Spinal cord (tissue), 10 donors: ENCODE results near the gene ATP6V1A. TPM values are rescaled to one million over a fixed set of nuclear protein-coding genes. Genes with fewer than 3 reads are reported as not detected.
A peak's percentile ranks its signal among the peaks of the same experiment; 100 is the strongest.

Experiments used
- DNase-seq, 6 donors: peaks; one replicate each; pipeline versions ENCODE4 v3.0.0 to v3.0.0-alpha.2; 2013 to 2015; ENCODE audit warnings: low spot score in 6 of 6, low read depth in 4 of 6
- H3K27ac ChIP-seq: one replicate; pipeline ENCODE4 v1.5.1; 2013; ENCODE audit warnings: low read depth, low read length, control low read depth
- H3K27me3 ChIP-seq: one replicate; pipeline ENCODE4 v1.6.1; 2013; ENCODE audit warnings: low read length; ENCODE audit not compliant: control insufficient read depth, insufficient read depth
- H3K36me3 ChIP-seq: one replicate; pipeline ENCODE4 v1.6.1; 2013; ENCODE audit warnings: low read length; ENCODE audit not compliant: control insufficient read depth, insufficient read depth
- H3K4me1 ChIP-seq: one replicate; pipeline ENCODE4 v1.6.1; 2013; ENCODE audit warnings: low read length; ENCODE audit not compliant: control insufficient read depth, insufficient read depth
- H3K4me3 ChIP-seq: one replicate; pipeline ENCODE4 v1.5.1; 2013; ENCODE audit warnings: low read depth, low read length, control low read depth
- H3K9me3 ChIP-seq: one replicate; pipeline ENCODE4 v1.6.1; 2013; ENCODE audit warnings: low read length; ENCODE audit not compliant: control insufficient read depth, insufficient read depth
- WGBS: methylation state at CpG from one replicate; pipeline ENCODE4 v1.1.5; 2013; ENCODE audit warnings: missing lambda C conversion rate; ENCODE audit not compliant: insufficient coverage; 5-methylcytosine and 5-hydroxymethylcytosine counted together
- polyA plus RNA-seq, 2 donors: library from polyadenylated mRNA; unstranded; fragments of 120-200 nt; gene quantifications; one replicate each; pipeline ENCODE4 v1.2.1, GENCODE V29; 2013; ENCODE audit not compliant: insufficient read length in 2 of 2
- total RNA-seq, 2 donors: library from RNA; depleted of rRNA in 1 of 2; stranded (reverse); fragments of 120-200 nt in 1 of 2; fragments of >200 nt in 1 of 2; gene quantifications; one replicate each; pipeline versions ENCODE4 v1.2.3 to v1.2.4, GENCODE V29; 2013 to 2014
- donor health status: healthy.

Gene ATP6V1A
- total and polyA plus RNA-seq, 4 donors: 87.1 to 279 (median 119) TPM

DNA sequence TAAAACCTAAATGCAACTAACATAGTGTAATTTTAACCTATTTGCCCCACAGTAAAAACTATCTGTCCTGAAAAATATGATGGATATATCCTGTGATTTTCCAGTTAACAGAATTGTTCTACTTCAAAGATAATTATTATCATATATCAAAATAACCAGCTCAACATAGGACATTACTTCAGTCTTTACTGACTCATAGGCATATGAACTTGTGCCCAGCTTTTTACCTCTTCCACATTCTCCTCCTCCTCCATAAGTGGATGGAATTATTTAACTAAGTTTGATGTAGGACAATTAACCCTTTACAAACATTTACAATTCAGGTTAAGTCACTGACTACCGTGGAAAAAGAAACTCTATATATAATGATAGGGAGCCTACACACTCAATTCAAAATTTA lies 27.5 kb upstream of the ATP6V1A start:
- DNase-seq: no peak
- Histone ChIP-seq H3K4me3 (no peak overlapping the region), H3K27ac (no peak overlapping the region), H3K9me3 (no peaks in the 10 kb centered on the region), H3K36me3 (peaks cover 7% of the 10 kb centered on the region), H3K27me3 (no peaks in the 10 kb centered on the region), H3K4me1 (no peaks in the 10 kb centered on the region)
- WGBS: no CpG with 5 or more reads among the region's 1 CpG

DNA sequence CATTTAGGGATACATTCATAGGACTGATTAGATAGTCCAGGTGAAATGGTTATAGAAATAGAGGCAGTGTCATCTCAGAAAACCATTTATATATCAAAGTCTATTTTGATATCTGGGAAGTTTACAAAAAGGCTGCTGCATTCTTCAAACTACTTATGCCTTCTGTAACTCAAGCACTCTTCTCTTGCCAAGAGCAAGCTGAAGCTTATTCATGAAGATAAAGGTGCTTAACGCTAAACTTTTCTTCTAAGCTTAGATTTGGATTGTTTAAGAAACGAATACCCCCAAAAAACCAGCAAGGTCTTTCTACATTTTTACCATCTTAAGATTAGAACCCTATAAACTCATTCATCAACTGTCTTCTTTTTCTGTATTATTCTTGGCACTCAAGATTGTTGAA lies 27.1 kb upstream of the ATP6V1A start:
- H3K4me3 ChIP-seq: no peak overlapping the region
- peaks cover 7% of the 10 kb centered on the region for H3K36me3 ChIP-seq
- DNase-seq: no peak
- H3K27ac ChIP-seq: no peak overlapping the region
- 100% methylated on average over 1 of the region's 2 CpGs for WGBS
- H3K9me3 ChIP-seq: no peaks in the 10 kb centered on the region
- H3K27me3 ChIP-seq: no peaks in the 10 kb centered on the region
- no peaks in the 10 kb centered on the region for H3K4me1 ChIP-seq

DNA sequence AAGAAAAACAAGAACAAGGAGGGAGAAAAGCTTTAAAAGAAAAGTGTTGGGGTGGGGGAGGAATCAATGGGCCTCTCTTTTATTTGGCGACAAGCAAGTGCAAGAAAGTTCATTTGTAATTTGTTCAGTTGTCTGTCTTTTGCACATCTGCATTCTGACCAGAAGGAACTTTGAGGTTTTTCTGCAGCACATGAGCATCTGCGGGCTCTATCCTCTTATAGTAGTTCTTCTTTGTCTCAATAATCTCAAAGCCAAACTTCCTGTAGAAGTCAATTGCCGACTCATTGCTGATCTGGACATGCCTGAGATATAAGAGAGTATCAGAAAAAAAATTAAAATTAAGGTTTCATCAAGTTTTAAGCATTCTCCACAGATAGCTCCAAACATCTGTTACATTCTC lies 25.2 kb upstream of the ATP6V1A start:
- peaks cover 7% of the 10 kb centered on the region for H3K36me3 ChIP-seq
- no peak overlapping the region for H3K4me3 ChIP-seq
- no peaks in the 10 kb centered on the region for H3K4me1 ChIP-seq
- 88% methylated on average over 1 of the region's 3 CpGs for WGBS
- no peaks in the 10 kb centered on the region for H3K9me3 ChIP-seq
- H3K27ac ChIP-seq: no peak overlapping the region
- DNase-seq: no peak
- no peaks in the 10 kb centered on the region for H3K27me3 ChIP-seq

DNA sequence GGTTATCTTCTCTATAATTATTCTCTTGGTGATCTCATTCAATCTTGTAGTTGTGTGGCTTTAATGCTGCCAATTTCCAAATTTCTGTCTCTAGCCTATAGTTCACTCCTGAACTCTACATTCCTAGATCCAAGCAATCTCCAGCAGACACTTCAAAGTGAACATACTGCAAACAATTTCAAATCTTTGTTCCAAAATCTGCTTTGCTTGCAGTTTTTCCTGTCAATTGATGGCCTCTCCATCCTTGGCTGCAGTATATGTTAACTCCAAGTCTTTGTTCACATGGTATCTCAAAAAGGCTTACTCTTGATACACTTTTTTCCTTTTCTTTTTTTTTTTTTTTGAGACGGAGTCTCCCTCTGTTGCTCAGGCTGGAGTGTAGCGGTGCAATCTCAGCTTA lies 18.2 kb upstream of the ATP6V1A start:
- Histone ChIP-seq H3K4me1 (no peaks in the 10 kb centered on the region), H3K27me3 (no peaks in the 10 kb centered on the region), H3K4me3 (no peak overlapping the region), H3K27ac (no peak overlapping the region), H3K36me3 (no peaks in the 10 kb centered on the region), H3K9me3 (no peaks in the 10 kb centered on the region)
- DNase-seq: no peak
- 100% methylated on average over 1 of the region's 2 CpGs for WGBS

DNA sequence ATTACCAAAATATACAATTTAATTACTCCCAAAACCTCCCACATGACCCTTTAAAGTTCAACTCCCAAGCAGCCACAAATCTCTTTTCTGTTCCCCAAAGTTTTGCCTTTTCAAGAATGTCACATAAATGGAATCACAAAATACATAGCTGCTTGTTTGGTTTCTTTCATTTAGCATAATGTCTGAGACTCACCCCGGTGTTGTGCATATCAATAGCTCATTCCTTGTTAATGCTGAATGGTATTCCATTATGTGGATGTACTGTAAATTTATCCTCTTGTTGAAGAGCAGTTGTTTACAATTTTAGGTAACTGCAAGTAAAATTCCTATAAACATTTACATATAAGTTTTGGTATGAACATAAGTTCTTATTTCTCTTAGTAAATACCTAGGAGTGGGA lies 16.3 kb upstream of the ATP6V1A start:
- Histone ChIP-seq H3K36me3 (no peaks in the 10 kb centered on the region), H3K27me3 (no peaks in the 10 kb centered on the region), H3K9me3 (no peaks in the 10 kb centered on the region), H3K4me1 (no peaks in the 10 kb centered on the region), H3K4me3 (no peak overlapping the region), H3K27ac (no peak overlapping the region)
- no peak for DNase-seq
- WGBS: no CpG with 5 or more reads among the region's 1 CpG

DNA sequence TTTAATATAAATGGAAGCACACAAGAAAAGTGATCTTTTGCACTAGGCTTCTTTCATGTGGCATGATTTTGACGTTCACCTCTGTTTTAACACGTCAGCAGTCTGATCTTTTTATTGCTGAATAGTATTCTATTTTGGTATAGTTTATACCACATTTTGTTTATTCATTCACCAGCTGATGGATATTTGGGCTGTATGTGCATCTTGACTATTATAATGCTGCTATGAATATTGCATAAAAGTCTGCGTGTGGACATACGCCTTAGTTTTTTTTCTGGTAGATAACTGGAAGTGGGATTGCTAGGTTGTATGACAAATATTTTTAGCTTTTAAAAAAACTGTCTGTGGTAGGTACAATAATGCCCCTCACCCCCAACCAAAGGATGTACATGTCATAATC lies 15.1 kb upstream of the ATP6V1A start:
- no peaks in the 10 kb centered on the region for H3K4me1 ChIP-seq
- no peaks in the 10 kb centered on the region for H3K27me3 ChIP-seq
- no peaks in the 10 kb centered on the region for H3K36me3 ChIP-seq
- no peak overlapping the region for H3K27ac ChIP-seq
- WGBS: no CpG with 5 or more reads among the region's 4 CpGs
- DNase-seq: no peak
- no peak overlapping the region for H3K4me3 ChIP-seq
- no peaks in the 10 kb centered on the region for H3K9me3 ChIP-seq

DNA sequence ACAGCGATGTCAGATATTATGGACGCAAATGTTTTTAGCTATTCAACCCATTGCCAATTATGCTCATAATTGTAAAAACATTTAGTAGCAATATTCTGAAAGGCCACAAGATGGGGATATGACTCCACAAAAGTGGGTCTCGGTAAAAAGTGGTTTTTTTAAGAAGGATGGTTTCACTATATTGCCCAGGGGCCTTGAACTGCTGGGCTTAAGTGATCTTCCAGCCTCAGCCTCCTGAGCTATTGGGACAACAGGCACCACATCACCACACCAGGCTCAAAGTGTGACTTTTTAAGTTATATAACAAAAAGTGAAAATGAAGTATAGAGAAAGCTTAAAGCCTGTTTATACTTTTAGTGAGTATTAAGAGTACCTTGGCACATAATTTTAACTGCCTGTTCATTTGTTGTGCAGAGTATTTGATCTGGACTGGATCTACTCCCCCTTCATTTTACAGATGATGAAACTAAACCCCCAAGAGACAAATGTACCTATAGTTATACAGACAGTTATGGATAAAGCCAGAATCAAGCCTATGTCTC lies 10.2 kb upstream of the ATP6V1A start:
- no peaks in the 10 kb centered on the region for H3K4me1 ChIP-seq
- no peaks in the 10 kb centered on the region for H3K36me3 ChIP-seq
- no peak overlapping the region for H3K4me3 ChIP-seq
- H3K27me3 ChIP-seq: no peaks in the 10 kb centered on the region
- no peak overlapping the region for H3K27ac ChIP-seq
- no peaks in the 10 kb centered on the region for H3K9me3 ChIP-seq
- WGBS: 0% methylated on average over 1 of the region's 3 CpGs
- peak in 5 of 6 donors; percentile 31 to 87 (median 45) for DNase-seq

DNA sequence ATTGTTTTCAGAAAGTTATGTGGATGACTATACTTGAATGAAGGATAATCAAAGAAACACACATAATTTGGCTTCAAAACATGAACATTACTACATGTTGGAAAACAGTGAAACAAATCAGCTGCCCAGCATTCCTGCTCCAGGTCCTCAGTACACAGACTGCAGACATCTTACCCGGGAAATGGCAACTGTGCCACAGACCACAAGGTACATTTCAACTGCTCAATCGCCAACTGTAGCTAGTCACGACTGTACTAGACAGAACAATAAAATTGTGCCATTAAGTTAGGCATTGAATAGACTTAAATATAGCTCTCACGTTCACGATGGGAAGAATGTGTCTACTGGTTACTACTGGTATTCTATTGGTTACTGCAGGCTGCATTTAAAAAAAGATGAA lies 5.7 kb upstream of the ATP6V1A start:
- no peaks in the 10 kb centered on the region for H3K27me3 ChIP-seq
- H3K27ac ChIP-seq: no peak overlapping the region
- no peak overlapping the region for H3K4me3 ChIP-seq
- 100% methylated on average over 1 of the region's 5 CpGs for WGBS
- H3K4me1 ChIP-seq: peaks cover 5% of the 10 kb centered on the region
- DNase-seq: no peak
- no peaks in the 10 kb centered on the region for H3K36me3 ChIP-seq
- no peaks in the 10 kb centered on the region for H3K9me3 ChIP-seq

DNA sequence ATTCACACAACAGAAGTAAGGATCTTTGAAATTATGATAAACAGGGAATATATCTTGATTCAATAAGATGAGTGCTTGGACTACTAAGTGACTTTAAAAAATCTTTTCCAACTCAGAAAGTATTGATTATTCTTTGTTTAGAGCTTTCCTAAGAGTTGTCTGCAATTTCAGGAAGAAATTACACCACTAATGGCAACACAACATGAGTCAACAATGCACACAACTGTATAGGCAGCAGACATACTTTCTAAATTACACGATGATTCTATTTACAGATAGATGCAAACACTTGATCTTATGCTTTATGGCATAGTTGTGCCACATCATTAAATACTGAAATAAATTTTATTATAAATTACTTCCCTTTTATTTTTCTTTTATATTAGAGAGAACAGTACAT lies 5.2 kb upstream of the ATP6V1A start:
- Histone ChIP-seq H3K27ac (no peak overlapping the region), H3K4me1 (peaks cover 5% of the 10 kb centered on the region), H3K4me3 (no peak overlapping the region), H3K9me3 (no peaks in the 10 kb centered on the region), H3K27me3 (no peaks in the 10 kb centered on the region), H3K36me3 (no peaks in the 10 kb centered on the region)
- no CpG with 5 or more reads among the region's 1 CpG for WGBS
- DNase-seq: no peak

DNA sequence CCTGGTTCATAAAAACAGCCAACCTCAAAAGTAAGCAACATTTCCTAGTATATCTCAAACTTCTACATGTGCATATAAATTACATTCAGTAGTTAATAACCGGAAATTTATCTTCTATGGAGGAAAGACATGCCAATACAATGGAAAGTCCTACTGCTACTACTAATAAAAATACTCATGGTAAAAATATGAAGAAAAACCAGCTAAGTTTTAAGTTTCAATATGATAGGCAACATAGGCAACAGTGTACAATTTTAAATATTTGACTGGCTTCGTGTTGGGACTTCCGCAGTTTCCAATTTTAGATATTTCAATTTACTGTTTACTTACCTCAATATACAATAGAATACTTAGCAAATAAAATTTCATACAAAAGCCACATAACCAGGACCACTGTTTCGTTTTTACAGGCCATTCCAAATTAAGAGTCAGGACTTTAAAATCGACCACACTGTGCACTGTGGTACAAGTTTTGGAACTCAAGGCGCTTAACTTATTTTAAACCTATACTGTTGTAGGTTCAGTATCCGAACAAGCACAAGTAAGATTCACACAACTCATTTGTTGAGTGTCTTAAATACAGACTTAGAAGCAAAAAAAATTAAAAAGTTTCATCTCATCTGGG lies 3.7 kb upstream of the ATP6V1A start:
- Histone ChIP-seq H3K27me3 (no peaks in the 10 kb centered on the region), H3K27ac (no peak overlapping the region), H3K4me1 (peaks cover 5% of the 10 kb centered on the region), H3K4me3 (no peak overlapping the region), H3K9me3 (no peaks in the 10 kb centered on the region), H3K36me3 (no peaks in the 10 kb centered on the region)
- WGBS: 76% methylated on average over 2 of the region's 7 CpGs
- DNase-seq: no peak
